Dedifferentiated amniotic fluid mesenchymal stem cell (primary cell): ENCODE data around the gene DCLRE1B.

ENCODE experiments used
- DNase-seq: peaks from one replicate; pipeline ENCODE4 v3.0.0-alpha.2; 2016; ENCODE audit errors: extremely low spot score

Gene DCLRE1B

DNA sequence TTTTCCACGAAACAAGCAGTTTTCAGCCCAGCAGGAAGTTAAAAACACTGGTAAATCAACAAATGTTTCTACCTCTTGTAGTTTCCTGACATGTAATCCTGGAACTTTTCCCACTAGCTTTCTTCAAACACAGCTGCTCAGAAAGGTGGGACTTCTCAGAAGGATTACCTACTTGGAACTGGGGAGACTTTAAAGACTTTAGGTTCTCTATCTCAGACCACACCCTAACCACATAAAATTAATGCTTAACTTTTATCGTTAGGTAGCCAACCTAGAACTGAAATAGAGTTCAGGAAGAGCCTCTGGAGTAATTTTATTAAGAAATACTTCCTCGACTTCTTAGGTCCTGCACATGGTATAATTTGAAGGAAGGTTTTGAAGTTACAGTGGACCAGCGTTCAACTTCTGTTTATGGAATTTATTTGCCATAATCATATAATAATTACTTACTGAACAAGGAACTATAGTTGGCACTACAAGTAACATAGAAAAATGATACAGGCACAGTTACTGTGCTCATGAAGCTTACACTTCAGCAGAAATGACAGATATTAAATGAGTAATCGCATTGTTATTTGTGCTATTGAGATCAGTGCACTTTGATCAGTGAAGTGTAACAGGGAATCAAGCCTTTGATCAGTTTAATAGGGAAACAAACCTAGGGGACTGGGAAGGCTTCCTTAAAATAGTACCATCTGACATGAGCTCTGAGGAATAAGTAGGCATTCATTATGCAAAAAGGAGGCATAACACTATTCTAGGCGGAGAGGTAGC lies 17.5 kb upstream of the DCLRE1B start, which contains the start of gene BCL2L15:
Gene BCL2L15, minus strand, starts transcription at position 180 of the 774 bp plus-strand sequence. CDS start 206 bp downstream, outside the sequence.
- no peak for DNase-seq

GRCh38 chr1:113890816-113891215 lies 14.3 kb upstream of the DCLRE1B start:
- no peak for DNase-seq

GRCh38 chr1:113891631-113892220 lies 13.4 kb upstream of the DCLRE1B start:
- DNase-seq = no peak

DNA sequence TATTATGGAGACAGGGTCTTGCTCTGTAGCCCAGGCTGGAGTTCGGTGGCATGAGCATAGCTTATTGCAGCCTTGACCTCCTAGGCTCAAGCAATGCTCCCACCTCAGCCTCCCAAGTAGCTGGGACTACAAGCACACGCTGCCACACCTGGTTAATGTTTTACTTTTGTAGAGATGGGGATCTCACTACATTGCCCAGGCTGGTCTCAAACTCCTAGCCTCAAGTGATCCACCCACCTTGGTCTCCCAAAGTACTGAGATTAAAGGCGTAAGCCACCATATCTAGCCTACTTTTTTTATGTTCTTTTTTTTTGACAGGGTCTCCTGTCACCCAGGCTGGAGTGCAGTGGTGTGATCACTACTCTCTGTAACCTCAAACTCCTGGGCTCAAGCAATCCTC lies 11.9 kb upstream of the DCLRE1B start:
- no peak for DNase-seq

- no peak for DNase-seq
These were observed 10.0 kb upstream of the DCLRE1B start for GRCh38 chr1:113895098-113895497.

- DNase-seq = no peak
These were observed 9.2 kb upstream of the DCLRE1B start for GRCh38 chr1:113895961-113896360.

DNA sequence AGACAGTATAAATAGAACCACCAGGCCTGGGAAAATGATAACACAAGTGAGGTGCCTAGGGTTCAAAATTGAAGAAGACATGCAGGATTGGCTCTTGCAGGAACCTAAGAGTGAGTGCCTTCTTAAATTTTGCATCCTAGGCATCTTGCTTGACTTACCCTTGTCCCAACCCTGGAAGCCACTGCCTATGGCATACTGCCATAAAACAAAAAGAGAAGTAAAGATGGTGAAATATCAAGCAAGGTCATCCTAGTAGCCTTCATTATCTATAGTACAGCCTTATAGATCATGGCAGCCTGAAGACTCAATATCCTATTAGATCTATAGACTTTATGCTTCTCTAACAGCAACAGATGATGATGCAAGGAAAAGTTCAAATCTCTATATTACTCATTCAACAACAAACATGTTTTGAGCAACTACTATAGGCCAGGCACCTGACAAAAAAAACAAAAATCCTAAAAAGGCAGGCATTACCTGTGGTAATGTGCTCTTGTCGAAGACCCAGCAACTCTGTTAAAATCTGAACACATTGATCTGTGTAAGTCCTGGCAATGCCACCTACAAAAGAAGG lies 6.8 kb upstream of the DCLRE1B start:
- no peak for DNase-seq

GRCh38 chr1:113899111-113899510 lies 6.0 kb upstream of the DCLRE1B start:
- peak; percentile 54 for DNase-seq

DNA sequence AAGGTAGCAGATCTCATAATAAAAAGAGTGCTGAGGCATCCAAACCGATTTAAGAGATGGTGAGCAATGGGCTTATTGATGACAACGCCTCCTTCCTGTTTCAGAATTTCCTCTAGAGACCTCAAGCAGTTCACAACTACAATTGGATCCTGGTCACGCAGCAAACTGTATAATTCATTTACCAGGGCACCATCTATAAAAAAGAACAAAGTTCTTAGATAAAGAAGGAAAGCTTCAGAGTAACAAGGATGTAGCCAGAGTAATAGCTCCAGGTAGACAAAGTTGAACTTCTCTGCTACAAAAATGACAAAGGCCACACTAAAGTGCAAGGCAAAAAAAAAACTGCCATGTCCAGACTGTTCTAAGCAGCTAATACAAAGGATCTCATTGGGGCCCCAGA lies 3.9 kb upstream of the DCLRE1B start:
- DNase-seq = no peak

DNA sequence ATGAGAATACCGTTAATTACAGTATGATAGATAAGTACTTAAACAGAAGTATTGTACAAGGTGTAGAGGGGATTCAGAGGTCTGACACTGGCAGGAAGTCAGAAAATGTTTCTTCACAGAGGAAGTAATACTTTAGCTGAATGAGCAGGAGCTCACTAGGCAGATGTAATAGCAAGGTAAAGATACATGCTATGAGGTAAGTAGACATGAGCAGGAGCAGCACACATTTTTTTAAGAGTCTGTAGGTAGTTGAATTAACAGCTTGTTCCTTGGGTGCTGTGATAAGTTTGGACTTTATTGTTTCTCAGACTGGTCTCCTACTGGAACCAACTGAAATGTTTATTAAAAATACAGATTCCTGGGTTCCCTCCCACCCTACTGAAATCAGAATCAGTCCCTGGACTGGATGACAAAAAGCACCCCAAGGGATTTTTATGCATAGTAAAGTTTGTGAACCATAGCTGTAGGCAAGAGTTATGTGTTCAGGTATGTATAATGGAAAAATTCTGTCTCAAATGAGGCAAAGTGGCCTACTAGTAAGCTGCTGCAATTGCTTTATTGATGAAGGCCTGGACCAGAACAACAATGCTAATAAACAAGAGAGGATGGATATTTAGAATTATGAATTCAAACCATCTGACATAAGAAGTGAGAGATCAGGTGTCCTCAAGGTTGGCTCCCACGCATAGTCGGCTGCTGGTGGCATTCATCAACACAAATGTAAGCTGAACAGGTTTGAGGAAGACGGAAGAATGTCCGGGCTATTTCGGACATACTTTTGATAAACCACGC lies 1.4 kb upstream of the DCLRE1B start:
- no peak for DNase-seq

DNA sequence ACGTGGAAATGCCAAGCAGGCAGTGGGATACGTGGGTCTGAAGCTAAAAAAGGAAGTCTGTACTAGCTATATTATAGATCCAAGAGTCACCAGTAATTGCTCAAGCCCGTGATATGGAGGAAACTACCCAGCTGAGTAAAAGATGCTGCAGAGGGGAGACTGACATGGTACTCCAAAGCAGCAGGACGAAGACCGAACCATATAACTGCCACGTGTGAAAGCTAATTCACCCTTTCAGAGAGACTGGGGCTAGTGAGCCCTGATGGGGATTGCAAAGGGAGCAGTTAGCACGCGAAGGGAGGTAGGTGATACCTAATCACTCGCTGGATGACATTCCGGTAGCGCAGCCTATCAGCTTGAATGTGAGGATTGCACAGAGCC lies 843 bp upstream of the DCLRE1B start:
- no peak for DNase-seq

GRCh38 chr1:113905435-113905861 lies 322 bp downstream of the DCLRE1B start:
- no peak for DNase-seq

GRCh38 chr1:113912594-113913311 lies 7.6 kb downstream of the DCLRE1B start:
- peak; percentile 20 for DNase-seq

DNA sequence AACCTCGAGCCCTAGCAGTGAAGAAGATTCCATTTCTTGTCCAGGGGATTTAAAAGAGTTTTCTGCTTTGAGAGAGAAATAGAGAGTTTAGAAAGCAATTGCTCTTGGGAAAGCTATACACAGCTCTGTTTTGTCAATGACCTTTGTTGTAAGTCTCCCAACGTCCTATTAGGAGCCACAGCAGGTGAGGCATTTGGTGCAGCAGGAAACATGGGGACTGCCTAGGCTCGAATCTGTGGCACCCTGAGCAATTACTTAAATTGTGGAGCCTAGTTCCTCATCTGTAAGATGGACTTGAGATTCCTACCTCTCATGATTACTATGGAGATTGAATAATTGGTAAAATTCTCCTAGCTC lies 8.2 kb downstream of the DCLRE1B start:
- DNase-seq = no peak

DNA sequence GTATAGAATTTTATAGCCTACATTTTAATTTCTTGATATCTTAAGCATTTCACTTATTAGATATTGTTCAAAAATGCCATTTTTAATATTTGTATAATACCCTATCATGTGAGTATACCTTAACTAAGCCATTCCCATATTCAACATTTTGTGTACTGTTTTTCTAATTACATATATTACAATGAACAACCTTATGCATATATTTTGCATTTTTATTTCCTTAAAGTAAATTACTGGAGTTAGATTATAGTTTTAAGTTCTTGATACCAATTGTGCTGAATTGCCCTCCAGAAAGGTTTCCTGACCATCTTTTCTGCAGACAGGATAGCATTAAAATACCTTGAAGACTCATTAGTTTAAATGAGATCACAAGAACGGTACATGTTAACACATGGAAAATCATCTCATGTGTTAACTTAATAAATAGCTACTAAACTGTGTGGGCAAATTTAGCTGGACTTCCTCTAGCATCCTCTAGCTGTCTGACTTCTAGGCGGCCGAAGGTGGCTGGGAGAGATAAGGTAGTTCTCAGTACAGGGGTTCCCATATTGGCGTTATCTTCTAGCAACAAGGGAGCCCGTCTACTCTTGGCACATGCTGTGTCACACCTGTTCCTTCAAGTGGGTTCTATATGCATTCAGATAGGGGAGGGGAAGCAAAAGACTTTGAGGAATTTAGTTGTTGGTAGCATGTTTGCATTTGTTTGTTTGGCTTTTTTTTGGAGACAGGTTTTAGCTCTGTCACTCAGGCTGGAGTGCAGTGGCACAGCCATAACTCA lies 8.9 kb downstream of the DCLRE1B start:
- DNase-seq = no peak

DNA sequence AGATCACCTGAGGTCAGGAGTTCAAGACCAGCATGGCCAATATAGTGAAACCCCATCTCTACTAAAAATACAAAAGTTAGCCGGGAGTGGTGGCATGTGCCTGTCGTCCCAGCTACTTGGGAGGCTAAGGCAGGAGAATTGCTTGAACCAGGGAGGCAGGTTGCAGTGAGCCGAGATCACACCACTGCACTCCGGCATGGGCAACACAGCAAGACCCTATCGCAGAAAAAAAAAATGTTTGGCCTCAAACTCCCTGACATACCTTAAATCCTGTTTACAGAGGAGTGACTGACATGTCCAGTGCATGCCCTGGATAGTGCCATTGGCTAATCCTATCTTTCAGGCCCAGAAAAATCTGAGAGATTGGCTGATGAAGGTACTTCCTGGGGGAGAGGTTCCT lies 11.8 kb downstream of the DCLRE1B start:
- no peak for DNase-seq

DNA sequence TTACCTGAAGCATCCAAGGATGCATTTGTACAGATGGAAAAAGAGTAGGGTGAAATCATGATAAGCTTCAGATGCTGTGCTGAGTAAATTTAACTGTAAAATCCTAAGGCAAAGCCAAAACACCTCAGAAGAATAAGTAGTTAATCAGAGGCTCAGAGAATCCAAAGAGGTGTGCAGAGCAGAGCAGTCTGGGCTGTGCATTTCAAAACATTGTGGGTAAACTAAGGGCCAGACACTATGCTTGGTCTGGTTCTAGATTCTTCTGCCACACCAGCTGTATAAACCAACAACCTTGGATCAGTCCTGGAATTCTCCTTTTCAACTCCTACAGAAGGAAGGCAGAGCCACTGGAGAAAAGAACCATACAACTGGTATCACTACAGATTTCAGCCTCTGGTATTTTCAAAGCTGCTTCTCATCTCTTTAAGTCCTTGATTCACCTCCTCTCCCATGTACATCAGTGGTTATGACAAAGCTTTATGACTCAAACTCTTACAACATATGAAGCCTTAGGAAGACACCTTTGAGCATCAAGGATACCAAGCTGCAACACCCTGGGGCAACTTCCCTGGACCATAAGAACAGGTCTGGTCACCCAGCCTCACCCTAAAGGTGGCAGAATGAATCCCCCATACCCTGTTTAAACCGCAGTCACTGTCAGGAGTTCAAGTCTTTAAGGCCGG lies 12.4 kb downstream of the DCLRE1B start:
- no peak for DNase-seq

DNA sequence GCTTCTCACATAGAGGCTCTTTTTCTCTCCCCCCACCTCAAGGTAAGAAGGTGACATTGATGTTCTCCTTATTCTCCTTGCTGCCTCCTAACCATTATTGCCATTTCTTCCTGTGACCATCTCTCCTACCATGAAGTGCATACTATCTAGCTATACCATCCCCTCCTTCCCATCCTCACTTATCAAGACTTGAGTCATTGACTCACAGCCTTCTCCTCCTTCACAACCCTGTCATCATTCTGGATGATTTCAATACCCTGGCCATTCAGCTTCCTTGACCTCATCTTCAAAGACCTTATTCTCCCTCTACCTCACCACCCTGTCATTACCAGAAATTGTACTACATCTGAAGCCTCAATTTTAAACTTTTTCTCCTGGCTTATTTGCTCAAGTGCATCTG lies 13.1 kb downstream of the DCLRE1B start:
- no peak for DNase-seq

DNA sequence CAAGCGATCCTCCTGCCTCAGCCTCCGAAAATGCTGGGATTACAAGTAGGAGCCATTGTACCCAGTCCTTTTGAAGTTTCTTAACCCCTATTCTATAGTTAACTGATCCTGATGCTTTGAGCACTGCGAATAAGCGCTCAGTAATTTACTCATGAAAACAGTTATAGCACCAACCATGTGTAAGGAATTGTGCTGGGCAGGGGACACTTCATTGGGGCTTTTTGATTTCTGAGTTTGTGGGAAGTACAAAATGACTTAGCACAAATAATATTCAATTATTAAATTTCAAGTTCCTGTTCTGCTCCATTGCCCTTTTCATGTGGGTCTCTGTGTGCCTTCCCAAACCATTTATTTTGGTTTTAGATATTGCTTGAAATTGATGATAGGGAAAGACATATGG lies 17.8 kb downstream of the DCLRE1B start:
- no peak for DNase-seq

- no peak for DNase-seq
These were observed 19.3 kb downstream of the DCLRE1B start for GRCh38 chr1:113924473-113924872.
